GM12878 (cell line): Measurements from ENCODE around the gene EMX1. TPM values are rescaled to one million over a fixed set of nuclear protein-coding genes. Genes with fewer than 3 reads are reported as not detected.

ENCODE experiments used
- ATAC-seq: fragments of 200-7000 bp; cut with Tn5 transposase; 3 replicates; pipeline ENCODE4 v1.9.1; 2020; ENCODE audit warnings: mild to moderate bottlenecking, moderate library complexity
- BruUV-seq: library from RNA; stranded (reverse); fragments of 400-500 nt; replicated peaks from 2 replicates; lab custom pipeline; 2021; lab: Mats Ljungman, UMichigan
- CTCF ChIA-PET: fragments of 300-600 bp; sonication (Branson Sonifier 250); formaldehyde crosslinking; extraction: SDS; loops from one replicate; lab custom pipeline; 2021; ENCODE audit warnings: inconsistent platforms; lab: Yijun Ruan, JAX
- POLR2A ChIA-PET: fragments of 350-600 bp; formaldehyde crosslinking; extraction: SDS; loops from one replicate; lab custom pipeline; 2021; ENCODE audit warnings: inconsistent platforms; lab: Charles Lee
- RAD21 ChIA-PET: fragments of 300-600 bp; sonication (Branson Sonifier 250); formaldehyde crosslinking; loops from one replicate; lab custom pipeline; 2023; ENCODE audit warnings: antibody characterized with exemption; ENCODE audit not compliant: unreplicated experiment; lab: Charles Lee
- SMC1A ChIA-PET: fragments of 300-600 bp; sonication (Branson Sonifier 250); formaldehyde crosslinking; loops from one replicate; lab custom pipeline; 2023; ENCODE audit not compliant: unreplicated experiment, uncharacterized antibody; lab: Charles Lee
- DNase-seq: peaks from one replicate; pipeline ENCODE4 v3.0.0-alpha.2; 2011; ENCODE audit warnings: low read depth, low spot score
- FAIRE-seq: peaks from 3 replicates; lab custom pipeline; 2011; peaks lifted over from hg19 to GRCh38; lab: Jason Lieb, UNC
- H2AFZ ChIP-seq: 2 replicates; pipeline ENCODE4 v1.6.0; 2011; ENCODE audit warnings: low read depth, low read length, control low read depth; ENCODE audit not compliant: control insufficient read depth
- H3K27ac ChIP-seq: 2 replicates; pipeline ENCODE4 v1.5.1; 2011; ENCODE audit warnings: control low read depth; ENCODE audit not compliant: control insufficient read depth, insufficient read depth
- H3K27me3 ChIP-seq, 2 experiments: replicated peaks in 1 of 2; 2 replicates each; pipeline versions ENCODE4 v1.6.0 to v1.6.1; 2011; ENCODE audit warnings: low read length in 1 of 2; ENCODE audit not compliant: control insufficient read depth in 2 of 2, insufficient read depth in 2 of 2
- H3K36me3 ChIP-seq, 2 experiments: 2 replicates each; pipeline ENCODE4 v1.5.1; 2011; ENCODE audit warnings: low read length in 1 of 2; ENCODE audit not compliant: control insufficient read depth in 2 of 2, insufficient read depth in 2 of 2
- H3K4me1 ChIP-seq: 2 replicates; pipeline ENCODE4 v1.6.1; 2011; ENCODE audit warnings: mild to moderate bottlenecking, low read length, moderate library complexity, mixed read lengths; ENCODE audit not compliant: control insufficient read depth, insufficient read depth
- H3K4me2 ChIP-seq: 2 replicates; pipeline ENCODE4 v1.6.0; 2011; ENCODE audit warnings: control low read depth; ENCODE audit not compliant: control insufficient read depth, insufficient read depth
- H3K4me3 ChIP-seq: fragments of 200-600 bp; sonication (generic); 2 replicates; pipeline ENCODE4 v1.5.1; 2016
- H3K79me2 ChIP-seq: 2 replicates; pipeline ENCODE4 v1.6.0; 2011; ENCODE audit warnings: low read length; ENCODE audit not compliant: control insufficient read depth, insufficient read depth
- H3K9ac ChIP-seq: 2 replicates; pipeline ENCODE4 v1.8.0; 2011; ENCODE audit warnings: low read length, control low read depth, mixed read lengths; ENCODE audit not compliant: control insufficient read depth, insufficient read depth
- H3K9me3 ChIP-seq: replicated peaks from 3 replicates; pipeline ENCODE4 v1.5.1; 2011; ENCODE audit warnings: mild to moderate bottlenecking, low read length; ENCODE audit not compliant: control insufficient read depth, insufficient read depth
- H4K20me1 ChIP-seq: 2 replicates; pipeline ENCODE4 v1.6.0; 2011; ENCODE audit not compliant: control insufficient read depth, insufficient read depth
- CBX3 ChIP-seq: fragments of 200-600 bp; sonication (generic); IDR thresholded peaks from 2 replicates; pipeline ENCODE4 v1.6.1; 2016; ENCODE audit warnings: low read depth, borderline replicate concordance
- DPF2 ChIP-seq: fragments of 450-650 bp; IDR thresholded peaks from 2 replicates; pipeline ENCODE4 v1.6.1; 2017; ENCODE audit warnings: mild to moderate bottlenecking
- EGR1 ChIP-seq, 2 experiments: IDR thresholded peaks; 1 replicate in 1 of 2; 2 replicates in 1 of 2; pipeline ENCODE4 v1.6.1; 2011 to 2012; ENCODE audit warnings: low read depth in 2 of 2, low read length in 2 of 2, borderline replicate concordance in 1 of 2, mild to moderate bottlenecking in 1 of 2, moderate library complexity in 1 of 2
- ELK1 ChIP-seq: IDR thresholded peaks from 2 replicates; pipeline ENCODE4 v1.6.1; 2012; ENCODE audit warnings: low read depth, low read length, improper control_type of control experiment
- FOXM1 ChIP-seq: IDR thresholded peaks from 2 replicates; pipeline ENCODE4 v1.6.1; 2012; ENCODE audit warnings: low read depth, mild to moderate bottlenecking, inconsistent platforms, low read length, moderate library complexity
- HCFC1 ChIP-seq: fragments of 150-350 bp; IDR thresholded peaks from 2 replicates; pipeline ENCODE4 v1.6.1; 2014; ENCODE audit warnings: low read length
- MYC ChIP-seq: IDR thresholded peaks from 2 replicates; pipeline ENCODE4 v1.6.1; 2011; ENCODE audit warnings: mild to moderate bottlenecking, low read length, moderate library complexity, inconsistent platforms; ENCODE audit not compliant: insufficient read depth, insufficient replicate concordance, insufficient read length, severe bottlenecking
- PML ChIP-seq: IDR thresholded peaks from 2 replicates; pipeline ENCODE4 v1.6.1; 2012; ENCODE audit warnings: low read length, inconsistent platforms
- ZNF274 ChIP-seq: IDR thresholded peaks from one replicate; pipeline ENCODE4 v1.8.0; 2011; ENCODE audit not compliant: insufficient read length, insufficient read depth
- WGBS: methylation state at CpG from one replicate; pipeline ENCODE4 v1.1.6; 2016; ENCODE audit warnings: low lambda C conversion rate; ENCODE audit not compliant: insufficient replicate concordance, insufficient coverage; ENCODE audit errors: missing lambda C conversion rate; 5-methylcytosine and 5-hydroxymethylcytosine counted together
- in situ Hi-C: fragments of 300-500 bp; cut with MboI; formaldehyde crosslinking; loops from 9 replicates; pipeline ENCODE4 v1.14.3; 2018; ENCODE audit warnings: mixed read lengths
- intact Hi-C: fragments of 100-400 bp; cut with micrococcal nuclease; formaldehyde crosslinking; loops from one replicate; pipeline ENCODE4 v1.14.2; 2022; ENCODE audit not compliant: unreplicated experiment
- polyA plus RNA-seq, 11 experiments: library from polyadenylated mRNA; depleted of rRNA in 4 of 11; unstranded in 6 of 11; stranded (reverse) in 5 of 11; fragments of >200 nt; fragmentation: Nextera tagmentation in 4 of 11; fragmentation: Illumina TruSeq in 1 of 11; extraction: Ambion mirVana in 4 of 11; extraction: Trizol in 1 of 11; gene quantifications; 1 replicate in 1 of 11; 2 replicates in 10 of 11; pipeline versions ENCODE4 v1.2.1 to v1.2.3, GENCODE V29; 2011 to 2016; ENCODE audit warnings: inconsistent platforms in 2 of 11, missing spikeins in 2 of 11, low read depth in 1 of 11
- total RNA-seq, 4 experiments: library from RNA; depleted of rRNA in 3 of 4; stranded (reverse); fragments of >200 nt in 3 of 4; fragmentation: Illumina TruSeq in 1 of 4; extraction: Trizol in 1 of 4; gene quantifications; 2 replicates each; pipeline versions ENCODE4 v1.2.1 to v1.2.3, GENCODE V29; 2013 to 2021
- TF ChIP-seq, protein P1 (sequence below): fragments of 450-650 bp; IDR thresholded peaks from 2 replicates; pipeline ENCODE4 v1.6.1; 2017; ENCODE audit warnings: low read depth, mild to moderate bottlenecking, moderate library complexity
- TF ChIP-seq, protein P2 (sequence below): fragments of 450-650 bp; formaldehyde crosslinking; IDR thresholded peaks from 2 replicates; pipeline ENCODE4 v1.4.0; 2022; ENCODE audit warnings: mild to moderate bottlenecking, moderate library complexity

Gene EMX1
- total and polyA plus RNA-seq, 10 of the 15 experiments (the other 5 are each of a cell fraction or from before 2014, with no cell fraction given): 0.07 to 5.1 (median 1.2) TPM; not detected in 1

DNA sequence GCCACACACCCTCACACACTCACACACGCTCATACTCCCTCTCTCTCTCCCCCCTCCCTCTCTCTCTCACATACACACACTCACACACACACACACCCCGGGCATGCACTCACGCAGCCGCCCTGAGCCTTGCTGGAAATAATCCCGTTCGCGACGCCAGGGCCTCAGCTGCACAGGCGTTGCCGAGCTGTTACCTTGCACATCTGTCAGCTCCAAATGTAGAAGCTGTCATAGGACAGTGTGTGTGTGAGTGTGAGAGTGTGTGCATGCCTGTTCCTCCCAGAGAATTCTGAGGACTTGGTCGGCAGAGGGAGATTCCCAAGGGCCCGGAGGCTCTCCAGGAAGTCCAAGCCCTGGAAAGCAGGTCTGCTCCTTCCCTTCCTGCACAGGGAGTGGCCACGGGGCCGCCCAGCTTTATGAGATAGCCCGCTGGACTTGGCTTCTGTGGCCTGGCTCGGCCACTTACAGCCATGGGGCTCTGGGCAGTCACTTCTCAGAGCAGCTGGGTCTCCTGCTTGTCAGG lies 21.5 kb upstream of the EMX1 start:
- H3K27me3 ChIP-seq: no peaks in the 10 kb centered on the region
- WGBS: 14% methylated on average over 16 of the region's 16 CpGs
- H3K9ac ChIP-seq: no peak overlapping the region
- no peak for ATAC-seq
- ChIA-PET CTCF (interaction anchor here (0.6 to 14.3 kb wide), 9 partner anchors 13 to 317 kb away, joined by 4 to 437 read pairs (median 82); partner anchors contain the start of genes EMX1 and SMYD5), RAD21 (interaction anchor here (1.0 to 6.7 kb wide), 6 partner anchors 13 to 318 kb away, joined by 3 to 182 read pairs (median 42); partner anchors contain the start of genes EMX1 and SMYD5), POLR2A (interaction anchor here (4.5 kb wide), 1 partner anchor 21 kb away, joined by 42 read pairs; the partner anchor contains the start of gene EMX1), SMC1A (interaction anchor here (0.9 to 9.0 kb wide), 7 partner anchors 19 to 80 kb away, joined by 3 to 134 read pairs (median 7); partner anchors contain the start of gene EMX1)
- FAIRE-seq: no peak
- no TSS peak for BruUV-seq
- H3K4me3 ChIP-seq: no peak overlapping the region
- H2AFZ ChIP-seq: peak overlapping the region; percentile 24; the same call in 1 of the 2 replicates
- no peaks in the 10 kb centered on the region for H4K20me1 ChIP-seq
- DNase-seq: no peak
- H3K79me2 ChIP-seq: no peaks in the 10 kb centered on the region
- no peak for TF ChIP-seq EGR1 (IDR thresholded peaks at IDR 0.05; ENCODE audit: borderline replicate concordance in 1 of 2, low read depth in 2 of 2, low read length in 2 of 2)
- TF ChIP-seq HCFC1: no peak
- no peak for TF ChIP-seq PML
- no peak for TF ChIP-seq MYC
- TF ChIP-seq, protein P1, sequence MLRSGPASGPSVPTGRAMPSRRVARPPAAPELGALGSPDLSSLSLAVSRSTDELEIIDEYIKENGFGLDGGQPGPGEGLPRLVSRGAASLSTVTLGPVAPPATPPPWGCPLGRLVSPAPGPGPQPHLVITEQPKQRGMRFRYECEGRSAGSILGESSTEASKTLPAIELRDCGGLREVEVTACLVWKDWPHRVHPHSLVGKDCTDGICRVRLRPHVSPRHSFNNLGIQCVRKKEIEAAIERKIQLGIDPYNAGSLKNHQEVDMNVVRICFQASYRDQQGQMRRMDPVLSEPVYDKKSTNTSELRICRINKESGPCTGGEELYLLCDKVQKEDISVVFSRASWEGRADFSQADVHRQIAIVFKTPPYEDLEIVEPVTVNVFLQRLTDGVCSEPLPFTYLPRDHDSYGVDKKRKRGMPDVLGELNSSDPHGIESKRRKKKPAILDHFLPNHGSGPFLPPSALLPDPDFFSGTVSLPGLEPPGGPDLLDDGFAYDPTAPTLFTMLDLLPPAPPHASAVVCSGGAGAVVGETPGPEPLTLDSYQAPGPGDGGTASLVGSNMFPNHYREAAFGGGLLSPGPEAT: no peak
- TF ChIP-seq ELK1: no peak
- no peak for TF ChIP-seq DPF2
- no peak for TF ChIP-seq CBX3
- TF ChIP-seq ZNF274: no peak
- no peak for TF ChIP-seq FOXM1
- TF ChIP-seq, protein P2, sequence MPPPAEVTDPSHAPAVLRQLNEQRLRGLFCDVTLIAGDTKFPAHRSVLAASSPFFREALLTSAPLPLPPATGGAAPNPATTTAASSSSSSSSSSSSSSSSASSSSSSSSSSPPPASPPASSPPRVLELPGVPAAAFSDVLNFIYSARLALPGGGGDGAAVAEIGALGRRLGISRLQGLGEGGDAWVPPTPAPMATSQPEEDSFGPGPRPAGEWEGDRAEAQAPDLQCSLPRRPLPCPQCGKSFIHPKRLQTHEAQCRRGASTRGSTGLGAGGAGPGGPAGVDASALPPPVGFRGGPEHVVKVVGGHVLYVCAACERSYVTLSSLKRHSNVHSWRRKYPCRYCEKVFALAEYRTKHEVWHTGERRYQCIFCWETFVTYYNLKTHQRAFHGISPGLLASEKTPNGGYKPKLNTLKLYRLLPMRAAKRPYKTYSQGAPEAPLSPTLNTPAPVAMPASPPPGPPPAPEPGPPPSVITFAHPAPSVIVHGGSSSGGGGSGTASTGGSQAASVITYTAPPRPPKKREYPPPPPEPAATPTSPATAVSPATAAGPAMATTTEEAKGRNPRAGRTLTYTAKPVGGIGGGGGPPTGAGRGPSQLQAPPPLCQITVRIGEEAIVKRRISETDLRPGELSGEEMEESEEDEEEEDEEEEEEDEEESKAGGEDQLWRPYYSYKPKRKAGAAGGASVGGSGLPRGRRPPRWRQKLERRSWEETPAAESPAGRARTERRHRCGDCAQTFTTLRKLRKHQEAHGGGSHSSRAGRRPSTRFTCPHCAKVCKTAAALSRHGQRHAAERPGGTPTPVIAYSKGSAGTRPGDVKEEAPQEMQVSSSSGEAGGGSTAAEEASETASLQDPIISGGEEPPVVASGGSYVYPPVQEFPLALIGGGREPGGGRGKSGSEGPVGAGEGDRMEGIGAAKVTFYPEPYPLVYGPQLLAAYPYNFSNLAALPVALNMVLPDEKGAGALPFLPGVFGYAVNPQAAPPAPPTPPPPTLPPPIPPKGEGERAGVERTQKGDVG: no peak
- no peaks in the 10 kb centered on the region for H3K9me3 ChIP-seq
- H3K4me1 ChIP-seq: peaks cover 29% of the 10 kb centered on the region
- H3K36me3 ChIP-seq: no peaks in the 10 kb centered on the region
- H3K4me2 ChIP-seq: no peak overlapping the region
- no peak overlapping the region for H3K27ac ChIP-seq
- in situ Hi-C loops (no loop called here), intact Hi-C loops (no loop called here)
